ENCODE measurements around the gene PLSCR4.

- TF ChIP-seq, protein P1, sequence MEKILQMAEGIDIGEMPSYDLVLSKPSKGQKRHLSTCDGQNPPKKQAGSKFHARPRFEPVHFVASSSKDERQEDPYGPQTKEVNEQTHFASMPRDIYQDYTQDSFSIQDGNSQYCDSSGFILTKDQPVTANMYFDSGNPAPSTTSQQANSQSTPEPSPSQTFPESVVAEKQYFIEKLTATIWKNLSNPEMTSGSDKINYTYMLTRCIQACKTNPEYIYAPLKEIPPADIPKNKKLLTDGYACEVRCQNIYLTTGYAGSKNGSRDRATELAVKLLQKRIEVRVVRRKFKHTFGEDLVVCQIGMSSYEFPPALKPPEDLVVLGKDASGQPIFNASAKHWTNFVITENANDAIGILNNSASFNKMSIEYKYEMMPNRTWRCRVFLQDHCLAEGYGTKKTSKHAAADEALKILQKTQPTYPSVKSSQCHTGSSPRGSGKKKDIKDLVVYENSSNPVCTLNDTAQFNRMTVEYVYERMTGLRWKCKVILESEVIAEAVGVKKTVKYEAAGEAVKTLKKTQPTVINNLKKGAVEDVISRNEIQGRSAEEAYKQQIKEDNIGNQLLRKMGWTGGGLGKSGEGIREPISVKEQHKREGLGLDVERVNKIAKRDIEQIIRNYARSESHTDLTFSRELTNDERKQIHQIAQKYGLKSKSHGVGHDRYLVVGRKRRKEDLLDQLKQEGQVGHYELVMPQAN (IDR thresholded peaks at IDR 0.05; ENCODE audit: borderline replicate concordance) = no peak
- no peak for TF ChIP-seq ZNF431 (CRISPR knock-in tag; IDR thresholded peaks at IDR 0.05)
- TF ChIP-seq, protein P2, sequence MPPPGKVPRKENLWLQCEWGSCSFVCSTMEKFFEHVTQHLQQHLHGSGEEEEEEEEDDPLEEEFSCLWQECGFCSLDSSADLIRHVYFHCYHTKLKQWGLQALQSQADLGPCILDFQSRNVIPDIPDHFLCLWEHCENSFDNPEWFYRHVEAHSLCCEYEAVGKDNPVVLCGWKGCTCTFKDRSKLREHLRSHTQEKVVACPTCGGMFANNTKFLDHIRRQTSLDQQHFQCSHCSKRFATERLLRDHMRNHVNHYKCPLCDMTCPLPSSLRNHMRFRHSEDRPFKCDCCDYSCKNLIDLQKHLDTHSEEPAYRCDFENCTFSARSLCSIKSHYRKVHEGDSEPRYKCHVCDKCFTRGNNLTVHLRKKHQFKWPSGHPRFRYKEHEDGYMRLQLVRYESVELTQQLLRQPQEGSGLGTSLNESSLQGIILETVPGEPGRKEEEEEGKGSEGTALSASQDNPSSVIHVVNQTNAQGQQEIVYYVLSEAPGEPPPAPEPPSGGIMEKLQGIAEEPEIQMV (tag; conservative IDR thresholded peaks at IDR 0.05; ENCODE audit: low read depth) = no peak
- TF ChIP-seq, protein P3, sequence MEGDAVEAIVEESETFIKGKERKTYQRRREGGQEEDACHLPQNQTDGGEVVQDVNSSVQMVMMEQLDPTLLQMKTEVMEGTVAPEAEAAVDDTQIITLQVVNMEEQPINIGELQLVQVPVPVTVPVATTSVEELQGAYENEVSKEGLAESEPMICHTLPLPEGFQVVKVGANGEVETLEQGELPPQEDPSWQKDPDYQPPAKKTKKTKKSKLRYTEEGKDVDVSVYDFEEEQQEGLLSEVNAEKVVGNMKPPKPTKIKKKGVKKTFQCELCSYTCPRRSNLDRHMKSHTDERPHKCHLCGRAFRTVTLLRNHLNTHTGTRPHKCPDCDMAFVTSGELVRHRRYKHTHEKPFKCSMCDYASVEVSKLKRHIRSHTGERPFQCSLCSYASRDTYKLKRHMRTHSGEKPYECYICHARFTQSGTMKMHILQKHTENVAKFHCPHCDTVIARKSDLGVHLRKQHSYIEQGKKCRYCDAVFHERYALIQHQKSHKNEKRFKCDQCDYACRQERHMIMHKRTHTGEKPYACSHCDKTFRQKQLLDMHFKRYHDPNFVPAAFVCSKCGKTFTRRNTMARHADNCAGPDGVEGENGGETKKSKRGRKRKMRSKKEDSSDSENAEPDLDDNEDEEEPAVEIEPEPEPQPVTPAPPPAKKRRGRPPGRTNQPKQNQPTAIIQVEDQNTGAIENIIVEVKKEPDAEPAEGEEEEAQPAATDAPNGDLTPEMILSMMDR (IDR thresholded peaks at IDR 0.05 in 2 of 3, conservative IDR thresholded peaks at IDR 0.05 in 1 of 3; ENCODE audit: insufficient read depth in 2 of 3, low read depth in 1 of 3, low read length in 3 of 3) = no peak
- no peak for TF ChIP-seq ELK1 (CRISPR knock-in tag; IDR thresholded peaks at IDR 0.05)
- TF ChIP-seq CEBPB (tag; IDR thresholded peaks at IDR 0.05) = no peak
- no peak for TF ChIP-seq SP1 (CRISPR knock-in tag; IDR thresholded peaks at IDR 0.05)
- TF ChIP-seq ZZZ3 (IDR thresholded peaks at IDR 0.05) = no peak
- no peak for TF ChIP-seq YBX1 (IDR thresholded peaks at IDR 0.05)
- TF ChIP-seq, protein P4, sequence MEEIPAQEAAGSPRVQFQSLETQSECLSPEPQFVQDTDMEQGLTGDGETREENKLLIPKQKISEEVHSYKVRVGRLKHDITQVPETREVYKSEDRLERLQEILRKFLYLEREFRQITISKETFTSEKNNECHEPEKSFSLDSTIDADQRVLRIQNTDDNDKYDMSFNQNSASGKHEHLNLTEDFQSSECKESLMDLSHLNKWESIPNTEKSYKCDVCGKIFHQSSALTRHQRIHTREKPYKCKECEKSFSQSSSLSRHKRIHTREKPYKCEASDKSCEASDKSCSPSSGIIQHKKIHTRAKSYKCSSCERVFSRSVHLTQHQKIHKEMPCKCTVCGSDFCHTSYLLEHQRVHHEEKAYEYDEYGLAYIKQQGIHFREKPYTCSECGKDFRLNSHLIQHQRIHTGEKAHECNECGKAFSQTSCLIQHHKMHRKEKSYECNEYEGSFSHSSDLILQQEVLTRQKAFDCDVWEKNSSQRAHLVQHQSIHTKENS (CRISPR knock-in tag; IDR thresholded peaks at IDR 0.05) = no peak
- no peak for TF ChIP-seq YY1 (IDR thresholded peaks at IDR 0.05; ENCODE audit: borderline replicate concordance in 1 of 3, control insufficient read depth in 1 of 3, extremely low read depth in 1 of 3, insufficient read depth in 3 of 3, insufficient read length in 1 of 3, insufficient replicate concordance in 2 of 3, low read depth in 1 of 3, low read length in 2 of 3)
- no peak for TF ChIP-seq POLR2A (conservative IDR thresholded peaks at IDR 0.05)
Measured at GRCh38 chr3:146177072-146177471, 73.8 kb downstream of the PLSCR4 start.
